K562 treated with DMSO at 1 percent for 48 hours (cell line): Measurements from ENCODE around the gene SLC30A3. TPM values are rescaled to one million over a fixed set of nuclear protein-coding genes. Genes with fewer than 3 reads are reported as not detected.

Experiments
- total RNA-seq: library from RNA; unstranded; fragments of 300-600 nt; gene quantifications from 2 replicates; pipeline ENCODE4 v1.2.3, GENCODE V29; 2022; ENCODE audit warnings: low replicate concordance; ENCODE audit errors: extremely low read depth

SLC30A3 gene
- not detected in 2 replicates for total RNA-seq

DNA sequence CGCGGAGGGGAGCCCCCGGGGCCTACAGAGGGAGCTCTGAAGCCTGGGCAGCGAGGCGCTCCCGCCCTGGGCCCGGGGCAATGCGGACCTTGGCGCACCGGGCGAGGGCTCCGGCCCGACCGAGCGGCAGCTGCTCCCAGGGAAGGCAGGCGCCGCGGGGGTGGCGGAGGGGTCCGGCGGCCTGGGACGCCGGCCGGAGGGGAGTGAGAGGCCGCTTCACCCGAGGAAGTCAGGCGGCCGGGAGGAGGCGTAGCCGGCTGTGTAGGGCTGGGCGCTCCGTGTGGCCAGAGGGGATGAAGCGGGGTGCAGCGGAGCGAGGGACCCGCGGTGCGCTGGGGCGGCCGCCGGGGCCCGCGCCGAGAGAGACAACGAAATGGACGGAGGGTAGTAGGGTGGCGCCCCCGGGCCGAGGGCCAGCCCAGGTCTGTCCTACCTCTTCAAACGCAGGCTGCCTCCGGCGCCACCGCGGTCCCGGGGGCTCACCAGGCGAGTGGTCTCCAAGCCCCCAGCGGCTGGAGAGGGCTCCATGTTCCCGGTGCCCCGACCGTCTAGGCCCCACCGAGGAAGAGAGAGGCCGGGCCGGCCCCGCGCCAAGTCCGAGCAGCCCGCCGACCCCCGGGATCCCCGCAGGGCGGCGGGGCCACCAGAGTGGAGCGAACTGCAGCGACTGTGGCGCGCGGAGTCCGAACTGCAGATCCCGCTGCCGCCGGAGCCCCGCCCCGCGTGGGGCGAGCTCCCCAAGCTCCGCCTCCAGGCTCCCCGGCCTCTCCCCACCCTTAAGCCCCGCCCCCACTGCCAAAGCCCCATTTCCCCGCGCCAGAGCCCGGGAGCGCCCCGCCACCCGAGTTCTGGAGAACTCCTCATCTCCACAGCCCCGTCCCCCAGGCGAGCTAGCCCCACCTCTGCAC lies at the start of gene SLC30A3:
TSS of gene SLC30A3 (minus strand) at position 669 of the 908 bp plus-strand sequence. CDS start at position 528, 141 bp downstream.

GRCh38 chr2:27308359-27308881 lies 45.6 kb upstream of the SLC30A3 start, which contains the start of gene UCN:
UCN (minus strand) TSS chr2:27308445; CDS start chr2:27307895, 550 bp downstream.

DNA sequence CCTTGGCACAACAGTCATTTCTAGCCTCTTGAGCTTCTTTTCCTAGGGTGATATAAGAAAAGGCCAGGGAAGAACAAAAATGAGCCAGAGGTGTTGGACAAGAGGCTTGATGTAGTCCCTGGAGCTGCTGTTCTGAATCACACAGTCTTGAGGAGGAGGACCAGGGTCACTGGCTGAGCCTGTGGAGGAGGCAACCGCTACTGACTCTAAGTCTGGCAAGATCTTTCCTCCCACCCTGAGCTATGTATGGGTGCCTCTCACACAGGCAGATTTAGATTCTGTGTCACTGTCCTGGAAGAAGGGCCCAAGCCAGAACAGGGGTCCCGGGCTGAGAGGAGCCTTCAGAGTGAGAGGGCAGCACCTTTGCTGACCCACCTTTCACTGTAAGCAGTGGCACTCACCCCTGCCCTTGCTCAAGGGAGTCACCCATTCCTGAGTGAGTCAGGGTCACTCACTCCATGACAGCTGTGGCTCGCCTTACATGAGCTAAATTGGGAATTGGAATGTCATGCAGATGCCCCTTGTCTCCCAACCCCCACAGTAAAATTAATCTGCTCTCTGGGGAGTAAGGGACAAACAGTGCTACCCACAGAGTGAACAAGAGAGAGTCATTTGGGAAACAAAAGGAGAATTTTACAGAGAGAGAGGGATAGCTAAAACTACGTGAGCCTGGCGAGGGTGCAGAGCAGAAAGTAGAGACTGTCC lies 19.2 kb upstream of the SLC30A3 start, which contains the start of gene TRIM54:
TSS of gene TRIM54 (plus strand) at position 575 of the 705 bp plus-strand sequence. CDS start 303 bp downstream, outside the sequence.

DNA sequence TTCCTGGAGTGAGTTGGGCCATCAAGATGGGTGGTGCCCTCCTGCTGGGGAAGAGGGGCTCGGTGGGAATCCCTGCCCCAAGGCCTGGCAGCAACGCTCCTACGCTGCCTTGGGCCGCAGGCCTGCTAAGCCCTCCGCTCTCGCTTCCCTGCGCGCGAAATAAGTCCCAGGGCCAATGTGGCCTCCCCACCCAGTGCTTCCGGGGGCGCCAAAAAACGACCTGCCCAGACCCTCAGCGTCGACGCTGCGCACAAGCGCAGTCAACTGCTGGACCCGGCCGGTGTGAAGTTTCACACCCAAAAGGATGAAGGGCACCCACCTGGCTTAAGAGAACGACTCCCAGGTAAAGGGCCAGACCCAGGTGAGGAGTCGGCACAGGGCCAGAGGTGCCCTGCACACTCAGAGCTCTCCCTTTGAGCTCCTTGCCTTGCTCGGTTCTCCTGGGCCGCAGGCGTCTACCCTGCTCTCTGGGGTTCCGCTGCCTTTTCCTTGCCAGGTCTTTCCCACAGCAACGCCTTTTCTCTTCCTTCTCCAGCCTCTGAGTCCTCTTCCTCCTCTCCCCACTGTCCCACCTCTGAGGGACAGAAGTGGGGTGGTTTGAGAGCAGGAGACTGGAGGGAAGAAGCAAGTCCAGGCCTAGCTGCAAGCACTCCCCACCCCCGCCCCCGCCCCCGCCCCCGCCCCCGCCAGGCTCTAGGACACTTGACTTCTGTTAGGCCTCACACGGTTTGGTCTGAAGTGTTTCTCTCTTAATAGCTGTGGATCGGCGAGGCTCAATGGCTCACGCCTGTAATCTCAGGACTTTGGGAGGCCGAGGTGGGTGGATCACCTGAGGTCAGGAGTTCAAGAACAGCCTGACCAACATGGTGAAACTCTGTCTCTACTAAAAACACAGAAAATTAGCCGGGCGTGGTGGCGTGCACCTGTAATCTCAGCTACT lies 12.6 kb upstream of the SLC30A3 start, which contains the start of gene DNAJC5G:
TSS of gene DNAJC5G (plus strand) at position 223 of the 940 bp plus-strand sequence. CDS start 1,296 bp downstream, outside the sequence.

GRCh38 chr2:27217173-27218121 lies 45.4 kb downstream of the SLC30A3 start, which contains the start of gene CAD:
CAD (plus strand) TSS chr2:27217369; CDS start chr2:27217552, 183 bp downstream.

DNA sequence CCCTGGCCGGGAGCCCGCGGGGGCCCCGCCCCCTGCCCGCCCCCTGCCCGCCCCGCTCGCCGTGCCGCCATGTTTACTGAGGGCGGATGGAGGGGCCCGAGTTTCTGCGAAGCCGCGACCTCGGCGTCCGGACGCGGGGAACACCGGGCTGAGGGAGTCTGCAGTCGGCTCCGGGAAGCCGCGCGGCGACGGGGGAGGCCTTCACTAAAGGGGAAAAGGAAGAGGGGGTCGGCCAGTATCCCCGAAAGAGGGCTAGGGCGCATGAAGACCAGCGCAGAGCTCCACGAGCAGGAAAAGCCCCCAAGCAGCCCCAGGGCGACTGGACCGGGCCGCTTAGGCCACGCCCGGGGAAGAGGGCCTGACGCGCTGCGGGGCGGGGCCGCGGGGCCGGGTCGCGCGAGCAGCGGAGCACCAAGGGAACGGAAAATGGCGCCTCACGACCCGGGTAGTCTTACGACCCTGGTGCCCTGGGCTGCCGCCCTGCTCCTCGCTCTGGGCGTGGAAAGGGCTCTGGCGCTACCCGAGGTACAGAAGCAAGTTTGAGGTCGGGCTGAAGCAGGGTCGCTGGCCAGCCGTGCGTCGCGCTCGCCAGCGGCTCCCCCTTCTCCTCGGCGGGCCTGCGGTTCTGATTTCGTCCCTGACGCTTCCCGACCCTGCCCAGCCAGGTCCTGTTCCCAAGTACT lies 50.8 kb downstream of the SLC30A3 start, which contains the start of the genes ATRAID and SLC5A6:
TSS of gene ATRAID (plus strand) at position 99 of the 683 bp plus-strand sequence. CDS start at position 427, 328 bp downstream.
TSS of gene SLC5A6 (minus strand) at position 326 of the 683 bp plus-strand sequence. CDS start 4,618 bp downstream, outside the sequence.

Other genes with a start within 250 kb of the SLC30A3 start
- gene TMEM214, start 230.1 kb downstream of the SLC30A3 start, total RNA-seq = not detected in 2 replicates
- gene AGBL5, start 211.4 kb downstream of the SLC30A3 start, total RNA-seq = not detected in 2 replicates
- gene OST4, start 191.4 kb downstream of the SLC30A3 start, total RNA-seq = not detected in 2 replicates
- not detected in 2 replicates for gene EMILIN1, start 184.4 kb downstream of the SLC30A3 start, total RNA-seq
- gene KHK, start 176.3 kb downstream of the SLC30A3 start, total RNA-seq = not detected in 2 replicates
- gene CGREF1, start 143.9 kb downstream of the SLC30A3 start, total RNA-seq = not detected in 2 replicates
- not detected in 2 replicates for gene ABHD1, start 139.2 kb downstream of the SLC30A3 start, total RNA-seq
- gene PREB, start 128.4 kb downstream of the SLC30A3 start, total RNA-seq = not detected in 2 replicates
- not detected in 2 replicates for gene PRR30, start 123.6 kb downstream of the SLC30A3 start, total RNA-seq
- not detected in 2 replicates for gene TCF23, start 114.0 kb downstream of the SLC30A3 start, total RNA-seq
- not detected in 2 replicates for gene ATRAID, start 51.0 kb downstream of the SLC30A3 start, total RNA-seq
- not detected in 2 replicates for gene SLC5A6, start 50.8 kb downstream of the SLC30A3 start, total RNA-seq
- not detected in 2 replicates for gene CAD, start 45.7 kb downstream of the SLC30A3 start, total RNA-seq
- gene DNAJC5G, start 12.4 kb upstream of the SLC30A3 start, total RNA-seq = not detected in 2 replicates
- gene TRIM54, start 19.4 kb upstream of the SLC30A3 start, total RNA-seq = not detected in 2 replicates
- not detected in 2 replicates for gene UCN, start 45.4 kb upstream of the SLC30A3 start, total RNA-seq
- gene MPV17, start 60.0 kb upstream of the SLC30A3 start, total RNA-seq = not detected in 2 replicates
- not detected in 2 replicates for gene GTF3C2, start 93.7 kb upstream of the SLC30A3 start, total RNA-seq
- gene EIF2B4, start 107.3 kb upstream of the SLC30A3 start, total RNA-seq = not detected in 2 replicates
- not detected in 2 replicates for gene SNX17, start 107.6 kb upstream of the SLC30A3 start, total RNA-seq
- not detected in 2 replicates for gene ZNF513, start 117.7 kb upstream of the SLC30A3 start, total RNA-seq
- not detected in 2 replicates for gene PPM1G, start 146.5 kb upstream of the SLC30A3 start, total RNA-seq
- gene NRBP1, start 165.6 kb upstream of the SLC30A3 start, total RNA-seq = not detected in 2 replicates
- gene KRTCAP3, start 179.3 kb upstream of the SLC30A3 start, total RNA-seq = not detected in 2 replicates
- not detected in 2 replicates for gene IFT172, start 226.7 kb upstream of the SLC30A3 start, total RNA-seq
- not detected in 2 replicates for gene FNDC4, start 232.2 kb upstream of the SLC30A3 start, total RNA-seq
- not detected in 2 replicates for gene GCKR, start 233.8 kb upstream of the SLC30A3 start, total RNA-seq